Effector memory CD8-positive, alpha-beta T cell (primary cell): ENCODE measurements around the gene MAD1L1.
A peak's percentile ranks its signal among the peaks of the same experiment; 100 is the strongest.

ENCODE experiments used
- ATAC-seq: fragments of 150-1000 bp; cut with Tn5 transposase; replicated peaks from 2 replicates; pipeline ENCODE4 v1.10.0; 2021; ENCODE audit warnings: mild to moderate bottlenecking, moderate library complexity
- DNase-seq, 3 experiments: peaks; one replicate each; pipeline ENCODE4 v3.0.0; 2021
- H3K27ac Mint-ChIP-seq, 2 donors: one replicate each; pipeline ENCODE4 v1.8.0; 2022; ENCODE audit warnings: mild to moderate bottlenecking in 2 of 2, mixed read lengths in 2 of 2, moderate library complexity in 2 of 2
- H3K27me3 Mint-ChIP-seq, 2 donors: one replicate each; pipeline ENCODE4 v1.8.0; 2022; ENCODE audit warnings: mixed read lengths in 2 of 2
- H3K36me3 Mint-ChIP-seq: one replicate; pipeline ENCODE4 v1.8.0; 2022; ENCODE audit warnings: mild to moderate bottlenecking, moderate library complexity, mixed read lengths; ENCODE audit not compliant: insufficient read depth
- H3K4me1 Mint-ChIP-seq, 2 donors: one replicate each; pipeline ENCODE4 v1.8.0; 2022; ENCODE audit warnings: low read depth in 2 of 2, mixed read lengths in 2 of 2
- H3K4me3 Mint-ChIP-seq, 2 donors: one replicate each; pipeline ENCODE4 v1.8.0; 2022; ENCODE audit warnings: mild to moderate bottlenecking in 2 of 2, mixed read lengths in 2 of 2, moderate library complexity in 2 of 2
- H3K9me3 Mint-ChIP-seq, 2 donors: one replicate each; pipeline ENCODE4 v1.8.0; 2022; ENCODE audit warnings: mixed read lengths in 2 of 2

Gene MAD1L1

GRCh38 chr7:1968397-1969111 is 264.2 kb downstream of the MAD1L1 start:
- Mint-ChIP-seq H3K9me3 (peaks cover 0 to 4% of the 10 kb centered on the region in 2 donors), H3K27ac (no peak overlapping the region), H3K27me3 (no peaks in the 10 kb centered on the region), H3K4me1 (peaks cover 11 to 23% of the 10 kb centered on the region in 2 donors), H3K4me3 (no peak overlapping the region), H3K36me3 (peaks cover 10% of the 10 kb centered on the region)
- no peak for DNase-seq
- no peak for ATAC-seq

GRCh38 chr7:1967512-1968396 is 265.0 kb downstream of the MAD1L1 start:
- DNase-seq: no peak
- H3K4me3 Mint-ChIP-seq: no peak overlapping the region
- H3K4me1 Mint-ChIP-seq: peaks cover 9 to 17% of the 10 kb centered on the region in 2 donors
- H3K27me3 Mint-ChIP-seq: no peaks in the 10 kb centered on the region
- no peak for ATAC-seq
- H3K27ac Mint-ChIP-seq: peak overlapping the region in 1 of 2 donors; percentile 13
- H3K36me3 Mint-ChIP-seq: peaks cover 10% of the 10 kb centered on the region
- peaks cover 0 to 2% of the 10 kb centered on the region in 2 donors for H3K9me3 Mint-ChIP-seq

GRCh38 chr7:1966631-1967200 is 266.0 kb downstream of the MAD1L1 start:
- DNase-seq (no peak), ATAC-seq (no peak)
- no peak overlapping the region for H3K4me3 Mint-ChIP-seq
- no peak overlapping the region for H3K27ac Mint-ChIP-seq
- H3K4me1 Mint-ChIP-seq: peaks cover 9 to 19% of the 10 kb centered on the region in 2 donors
- H3K36me3 Mint-ChIP-seq: peaks cover 16% of the 10 kb centered on the region
- H3K27me3 Mint-ChIP-seq: no peaks in the 10 kb centered on the region
- H3K9me3 Mint-ChIP-seq: peaks cover 0 to 6% of the 10 kb centered on the region in 2 donors

- ATAC-seq (no peak), DNase-seq (no peak)
- Mint-ChIP-seq H3K9me3 (peaks cover 5 to 6% of the 10 kb centered on the region in 2 donors), H3K27me3 (no peaks in the 10 kb centered on the region), H3K27ac (no peak overlapping the region), H3K4me3 (no peak overlapping the region), H3K36me3 (peaks cover 25% of the 10 kb centered on the region), H3K4me1 (peaks cover 16 to 26% of the 10 kb centered on the region in 2 donors)
Measured at GRCh38 chr7:1965579-1966294, 267.0 kb downstream of the MAD1L1 start.

- no peak for DNase-seq
- H3K4me1 Mint-ChIP-seq: peaks cover 17 to 29% of the 10 kb centered on the region in 2 donors
- peaks cover 25% of the 10 kb centered on the region for H3K36me3 Mint-ChIP-seq
- no peak overlapping the region for H3K4me3 Mint-ChIP-seq
- H3K27ac Mint-ChIP-seq: no peak overlapping the region
- peaks cover 5 to 6% of the 10 kb centered on the region in 2 donors for H3K9me3 Mint-ChIP-seq
- H3K27me3 Mint-ChIP-seq: no peaks in the 10 kb centered on the region
- ATAC-seq: no peak
Measured at GRCh38 chr7:1964913-1965578, 267.7 kb downstream of the MAD1L1 start.

- Mint-ChIP-seq H3K4me1 (peaks cover 15 to 25% of the 10 kb centered on the region in 2 donors), H3K36me3 (peaks cover 25% of the 10 kb centered on the region), H3K27me3 (no peaks in the 10 kb centered on the region), H3K27ac (no peak overlapping the region), H3K9me3 (peaks cover 5 to 6% of the 10 kb centered on the region in 2 donors), H3K4me3 (no peak overlapping the region)
- DNase-seq: no peak
- no peak for ATAC-seq
Measured at GRCh38 chr7:1964211-1964912, 268.4 kb downstream of the MAD1L1 start.

- Mint-ChIP-seq H3K4me1 (peaks cover 16 to 26% of the 10 kb centered on the region in 2 donors), H3K27ac (no peak overlapping the region)
- no peak for ATAC-seq
Measured at GRCh38 chr7:1963575-1963974, 269.2 kb downstream of the MAD1L1 start.

GRCh38 chr7:1961701-1962276 is 271.0 kb downstream of the MAD1L1 start:
- ATAC-seq: peak; percentile 93
- Mint-ChIP-seq H3K36me3 (peaks cover 29% of the 10 kb centered on the region), H3K4me1 (peaks cover 14 to 30% of the 10 kb centered on the region in 2 donors)

More at GRCh38 chr7:1963575-1963974, 269.2 kb downstream of the MAD1L1 start:
- Mint-ChIP-seq H3K9me3 (peaks cover 5 to 6% of the 10 kb centered on the region in 2 donors), H3K36me3 (peaks cover 25% of the 10 kb centered on the region), H3K4me3 (no peak overlapping the region), H3K27me3 (no peaks in the 10 kb centered on the region)
- DNase-seq: no peak

GRCh38 chr7:1959305-1959704 is 273.4 kb downstream of the MAD1L1 start:
- H3K4me3 Mint-ChIP-seq: no peak overlapping the region
- ATAC-seq (no peak), DNase-seq (no peak)
- H3K9me3 Mint-ChIP-seq: peaks cover 5 to 6% of the 10 kb centered on the region in 2 donors
- H3K27ac Mint-ChIP-seq: no peak overlapping the region
- H3K36me3 Mint-ChIP-seq: peaks cover 19% of the 10 kb centered on the region
- H3K4me1 Mint-ChIP-seq: peaks cover 14 to 30% of the 10 kb centered on the region in 2 donors
- no peaks in the 10 kb centered on the region for H3K27me3 Mint-ChIP-seq

More at GRCh38 chr7:1961701-1962276, 271.0 kb downstream of the MAD1L1 start:
- DNase-seq: peak; percentile 59 to 62 (median 62)
- Mint-ChIP-seq H3K9me3 (peaks cover 5 to 6% of the 10 kb centered on the region in 2 donors), H3K27ac (peak overlapping the region; percentile 94), H3K27me3 (no peaks in the 10 kb centered on the region), H3K4me3 (peak overlapping the region in 1 of 2 donors; percentile 8)

- Mint-ChIP-seq H3K27me3 (no peaks in the 10 kb centered on the region), H3K27ac (no peak overlapping the region), H3K4me3 (no peak overlapping the region), H3K9me3 (peaks cover 5 to 6% of the 10 kb centered on the region in 2 donors), H3K36me3 (peaks cover 19% of the 10 kb centered on the region), H3K4me1 (peaks cover 14 to 30% of the 10 kb centered on the region in 2 donors)
- DNase-seq (no peak), ATAC-seq (no peak)
Measured at GRCh38 chr7:1957471-1958225, 275.1 kb downstream of the MAD1L1 start.
